GM18909 (cell line): ENCODE results near the gene KATNIP.

Source experiments
- ATAC-seq: cut with Tn5 transposase; IDR thresholded peaks from one replicate; pipeline ENCODE4 v1.9.1; 2021; ENCODE audit warnings: mild to moderate bottlenecking; ENCODE audit not compliant: unreplicated experiment, poor library complexity

The KATNIP gene

GRCh38 chr16:27576729-27577128, 26.8 kb downstream of the KATNIP start:
- ATAC-seq, result no peak

- ATAC-seq, result no peak
These were observed 29.4 kb downstream of the KATNIP start for GRCh38 chr16:27579087-27579980.

- ATAC-seq, result no peak
These were observed 32.9 kb downstream of the KATNIP start for GRCh38 chr16:27582883-27583282.

- ATAC-seq, result no peak
These were observed 33.7 kb downstream of the KATNIP start for GRCh38 chr16:27583634-27584033.

GRCh38 chr16:27585200-27585599, 35.3 kb downstream of the KATNIP start:
- no peak for ATAC-seq

- ATAC-seq, result no peak
These were observed 36.8 kb downstream of the KATNIP start for GRCh38 chr16:27586711-27587110.

- no peak for ATAC-seq
These were observed 38.1 kb downstream of the KATNIP start for GRCh38 chr16:27588057-27588456.

GRCh38 chr16:27591837-27592236, 41.9 kb downstream of the KATNIP start:
- ATAC-seq, result no peak

GRCh38 chr16:27595475-27595874, 45.5 kb downstream of the KATNIP start:
- no peak for ATAC-seq

- no peak for ATAC-seq
These were observed 46.0 kb downstream of the KATNIP start for GRCh38 chr16:27595993-27596392.

GRCh38 chr16:27596411-27596810, 46.5 kb downstream of the KATNIP start:
- no peak for ATAC-seq

GRCh38 chr16:27597361-27597760, 47.4 kb downstream of the KATNIP start:
- ATAC-seq, result no peak

GRCh38 chr16:27598220-27598619, 48.3 kb downstream of the KATNIP start:
- ATAC-seq, result no peak

GRCh38 chr16:27598931-27599565, 49.1 kb downstream of the KATNIP start:
- ATAC-seq, result no peak

- no peak for ATAC-seq
These were observed 49.7 kb downstream of the KATNIP start for GRCh38 chr16:27599606-27600005.
